ENCODE results near the gene MFN2. TPM values are rescaled to one million over a fixed set of nuclear protein-coding genes. Genes with fewer than 3 reads are reported as not detected.
A peak's percentile ranks its signal among the peaks of the same experiment; 100 is the strongest.

MFN2 gene
- total and polyA plus RNA-seq, 9 of the 15 experiments (the other 6 are each of a cell fraction or from before 2014, with no cell fraction given): 10.5 to 158 (median 87.1) TPM

DNA sequence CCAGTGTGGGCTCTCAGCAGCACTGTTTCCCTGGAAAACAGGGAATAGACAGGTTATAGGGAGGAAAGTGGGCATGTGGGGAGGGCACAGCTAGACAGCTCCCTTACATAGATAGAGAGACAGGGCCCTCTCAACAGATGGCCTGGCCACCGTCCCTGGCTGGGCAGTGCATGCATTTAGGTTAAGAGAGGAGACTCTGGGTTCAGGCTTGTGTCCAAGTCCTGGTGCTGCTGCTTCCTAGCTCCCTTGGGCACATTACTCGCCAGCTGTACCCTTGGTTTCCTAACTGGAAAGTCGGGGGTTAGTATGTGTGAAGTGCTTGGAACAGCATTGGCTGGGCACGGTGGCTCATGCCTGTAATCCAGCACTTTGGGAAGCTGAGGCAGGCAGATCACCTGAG lies 36.6 kb upstream of the MFN2 start:
- no peak overlapping the region for H3K27ac ChIP-seq (ENCODE audit: extremely low read depth, low read depth, low read length)
- peaks cover 4% of the 10 kb centered on the region for H3K9me3 ChIP-seq (replicated peaks; ENCODE audit: control insufficient read depth, insufficient read depth, low read depth, low read length)
- DNase-seq (ENCODE audit: extremely low read depth in 1 of 4, low spot score in 3 of 4) (no peak), FAIRE-seq (no peak), ATAC-seq (no peak)
- 0 out of 4 replicates have a peak overlapping the region, but pooled peaks of 1 of the 2 experiments have one; percentile 27 for H3K9ac ChIP-seq (ENCODE audit: insufficient read depth in 1 of 2, low read depth in 2 of 2, low read length in 2 of 2)
- no peaks in the 10 kb centered on the region for H3K9me1 ChIP-seq (ENCODE audit: control insufficient read depth, insufficient read depth, low read length)
- 92% methylated on average over 4 of the region's 4 CpGs for WGBS (ENCODE audit: insufficient coverage, low coverage, missing lambda C conversion rate)
- peaks cover 28% of the 10 kb centered on the region for H3K79me2 ChIP-seq (ENCODE audit: control insufficient read depth, insufficient read depth, low read length)
- no peaks in the 10 kb centered on the region for H4K20me1 ChIP-seq (replicated peaks; ENCODE audit: control insufficient read depth, insufficient read depth, low read length)
- no peak overlapping the region for H3K4me2 ChIP-seq (ENCODE audit: insufficient read depth, low read length)
- CTCF ChIA-PET (ENCODE audit: low intra/inter-chr PET ratio): no interaction called here
- no peak overlapping the region for H2AFZ ChIP-seq (ENCODE audit: low read depth, low read length)
- POLR2A ChIA-PET: interaction anchor here (0.7 to 6.3 kb wide), 4 partner anchors 9 to 1433 kb away, joined by 3 to 51 read pairs (median 3); partner anchors contain the start of gene PLOD1
- no peaks in the 10 kb centered on the region for H3K27me3 ChIP-seq (ENCODE audit: control insufficient read depth in 2 of 2, insufficient read depth in 2 of 2, low read length in 2 of 2)
- in situ Hi-C loops (cut with MboI) (no loop called here), intact Hi-C loops (cut with micrococcal nuclease) (no loop called here)
- H3K4me1 ChIP-seq (replicated peaks in 1 of 2; ENCODE audit: control insufficient read depth in 2 of 2, insufficient read depth in 2 of 2, low read length in 2 of 2): peaks cover 9 to 21% of the 10 kb centered on the region in 2 experiments; a peak in 4 of 5 replicates
- peaks cover 76% of the 10 kb centered on the region for H3K36me3 ChIP-seq (ENCODE audit: control insufficient read depth, insufficient read depth, low read length)
- BruUV-seq (replicated peaks): no TSS peak
- TF ChIP-seq TRIM24 (IDR thresholded peaks at IDR 0.05): no peak
- no peak for TF ChIP-seq ETV5 (CRISPR knock-in tag; IDR thresholded peaks at IDR 0.05; ENCODE audit: low read depth)
- TF ChIP-seq NEUROD1 (IDR thresholded peaks at IDR 0.05; ENCODE audit: borderline replicate concordance, low read depth, low read length, partially characterized antibody): no peak
- no peak for TF ChIP-seq ZNF124 (CRISPR knock-in tag; IDR thresholded peaks at IDR 0.05)
- TF ChIP-seq ZNF184 (CRISPR knock-in tag; IDR thresholded peaks at IDR 0.05): no peak
- TF ChIP-seq FOSL1 (tag; conservative IDR thresholded peaks at IDR 0.05): no peak
- TF ChIP-seq ETS2 (tag; IDR thresholded peaks at IDR 0.05; ENCODE audit: borderline replicate concordance, poor library complexity, severe bottlenecking): no peak
- TF ChIP-seq, protein P1, sequence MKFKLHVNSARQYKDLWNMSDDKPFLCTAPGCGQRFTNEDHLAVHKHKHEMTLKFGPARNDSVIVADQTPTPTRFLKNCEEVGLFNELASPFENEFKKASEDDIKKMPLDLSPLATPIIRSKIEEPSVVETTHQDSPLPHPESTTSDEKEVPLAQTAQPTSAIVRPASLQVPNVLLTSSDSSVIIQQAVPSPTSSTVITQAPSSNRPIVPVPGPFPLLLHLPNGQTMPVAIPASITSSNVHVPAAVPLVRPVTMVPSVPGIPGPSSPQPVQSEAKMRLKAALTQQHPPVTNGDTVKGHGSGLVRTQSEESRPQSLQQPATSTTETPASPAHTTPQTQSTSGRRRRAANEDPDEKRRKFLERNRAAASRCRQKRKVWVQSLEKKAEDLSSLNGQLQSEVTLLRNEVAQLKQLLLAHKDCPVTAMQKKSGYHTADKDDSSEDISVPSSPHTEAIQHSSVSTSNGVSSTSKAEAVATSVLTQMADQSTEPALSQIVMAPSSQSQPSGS (CRISPR knock-in tag; IDR thresholded peaks at IDR 0.05): no peak
- TF ChIP-seq HDAC6 (IDR thresholded peaks at IDR 0.05; ENCODE audit: low read depth, low read length): no peak
- TF ChIP-seq, protein P2, sequence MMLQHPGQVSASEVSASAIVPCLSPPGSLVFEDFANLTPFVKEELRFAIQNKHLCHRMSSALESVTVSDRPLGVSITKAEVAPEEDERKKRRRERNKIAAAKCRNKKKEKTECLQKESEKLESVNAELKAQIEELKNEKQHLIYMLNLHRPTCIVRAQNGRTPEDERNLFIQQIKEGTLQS (IDR thresholded peaks at IDR 0.05): no peak
- TF ChIP-seq, protein P2 (CRISPR knock-in tag; conservative IDR thresholded peaks at IDR 0.05): no peak
- no peak for TF ChIP-seq ZNF57 (CRISPR knock-in tag; IDR thresholded peaks at IDR 0.05)
- TF ChIP-seq GABPB2 (CRISPR knock-in tag; conservative IDR thresholded peaks at IDR 0.05): no peak
- TF ChIP-seq, protein P3, sequence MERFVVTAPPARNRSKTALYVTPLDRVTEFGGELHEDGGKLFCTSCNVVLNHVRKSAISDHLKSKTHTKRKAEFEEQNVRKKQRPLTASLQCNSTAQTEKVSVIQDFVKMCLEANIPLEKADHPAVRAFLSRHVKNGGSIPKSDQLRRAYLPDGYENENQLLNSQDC (CRISPR knock-in tag; IDR thresholded peaks at IDR 0.05): no peak
- no peak for TF ChIP-seq NCOA2 (IDR thresholded peaks at IDR 0.05; ENCODE audit: partially characterized antibody in 2 of 2)
- TF ChIP-seq HMG20A (CRISPR knock-in tag; conservative IDR thresholded peaks at IDR 0.05): no peak
- TF ChIP-seq ARNT (IDR thresholded peaks at IDR 0.05): no peak
- no peak for TF ChIP-seq ZNF217 (CRISPR knock-in tag; IDR thresholded peaks at IDR 0.05)
- no peak overlapping the region for H3K4me3 ChIP-seq
